K562 (cell line): ENCODE results near the gene AIG1. TPM values are rescaled to one million over a fixed set of nuclear protein-coding genes. Genes with fewer than 3 reads are reported as not detected.

ENCODE experiments used
- ATF1 ChIP-seq, 2 experiments: fragments of 450-650 bp in 1 of 2; IDR thresholded peaks; 2 replicates each; pipeline ENCODE4 v1.6.1; 2016; ENCODE audit warnings: missing compliant biosample characterization in 1 of 2, missing genetic modification characterization in 1 of 2
- ATF4 ChIP-seq: fragments of 450-650 bp; formaldehyde crosslinking; IDR thresholded peaks from 2 replicates; pipeline ENCODE4 v1.4.0; 2022; ENCODE audit warnings: mild to moderate bottlenecking, moderate library complexity
- CBX5 ChIP-seq: IDR thresholded peaks from 2 replicates; pipeline ENCODE4 v1.6.1; 2014; ENCODE audit warnings: low read depth, borderline replicate concordance
- CXXC5 ChIP-seq: fragments of 250-450 bp; sonication (Bioruptor Pico); IDR thresholded peaks from 2 replicates; pipeline ENCODE4 v1.8.0; 2022; ENCODE audit warnings: inconsistent platforms, mild to moderate bottlenecking, moderate library complexity
- ELF1 ChIP-seq: fragments of 200-800 bp; sonication (Bioruptor generic); IDR thresholded peaks from 2 replicates; pipeline ENCODE4 v1.6.1; 2016; ENCODE audit warnings: missing genetic modification characterization, missing compliant biosample characterization
- HIVEP1 ChIP-seq: fragments of 250-450 bp; sonication (Bioruptor Pico); IDR thresholded peaks from 2 replicates; pipeline ENCODE4 v1.4.0; 2020; ENCODE audit warnings: mild to moderate bottlenecking
- MBD2 ChIP-seq: sonication (generic); IDR thresholded peaks from 2 replicates; pipeline ENCODE4 v1.6.1; 2016; ENCODE audit warnings: low read depth, borderline replicate concordance
- MTA3 ChIP-seq: fragments of 450-650 bp; formaldehyde crosslinking; IDR thresholded peaks from 2 replicates; pipeline ENCODE4 v1.6.1; 2017; ENCODE audit warnings: mild to moderate bottlenecking, borderline replicate concordance
- NR2C1 ChIP-seq, 2 experiments: fragments of 450-650 bp; IDR thresholded peaks; 2 replicates each; pipeline ENCODE4 v1.6.1; 2017; ENCODE audit warnings: mild to moderate bottlenecking in 2 of 2, antibody characterized with exemption in 1 of 2, inconsistent platforms in 1 of 2, missing compliant biosample characterization in 1 of 2, missing genetic modification characterization in 1 of 2
- NR2C2 ChIP-seq, 2 experiments: fragments of 200-800 bp in 1 of 2; sonication (Bioruptor generic) in 1 of 2; sonication (generic) in 1 of 2; formaldehyde crosslinking in 1 of 2; IDR thresholded peaks; 2 replicates each; pipeline versions ENCODE4 v1.6.1 to v1.8.0; 2016 to 2022; ENCODE audit warnings: mild to moderate bottlenecking in 1 of 2, missing compliant biosample characterization in 1 of 2, missing genetic modification characterization in 1 of 2, missing genetic modification reagents in 1 of 2
- NR4A1 ChIP-seq, 2 experiments: fragments of 250-450 bp in 1 of 2; fragments of 450-650 bp in 1 of 2; sonication (Bioruptor Pico) in 1 of 2; IDR thresholded peaks; 2 replicates each; pipeline versions ENCODE4 v1.4.0 to v1.6.1; 2016 to 2020; ENCODE audit warnings: mild to moderate bottlenecking in 2 of 2, missing compliant biosample characterization in 1 of 2, missing genetic modification characterization in 1 of 2, moderate library complexity in 1 of 2
- TEAD2 ChIP-seq: fragments of 450-650 bp; IDR thresholded peaks from 2 replicates; pipeline ENCODE4 v1.6.1; 2016; ENCODE audit warnings: missing genetic modification characterization, control low read depth, missing compliant biosample characterization
- TOE1 ChIP-seq, 2 experiments: fragments of 450-650 bp in 1 of 2; sonication (generic) in 1 of 2; formaldehyde crosslinking in 1 of 2; IDR thresholded peaks; 2 replicates each; pipeline versions ENCODE4 v1.7.1 to v1.8.0; 2016 to 2022; ENCODE audit warnings: borderline replicate concordance in 2 of 2, mild to moderate bottlenecking in 2 of 2, antibody characterized with exemption in 1 of 2, inconsistent platforms in 1 of 2, low read depth in 1 of 2, missing genetic modification reagents in 1 of 2, moderate library complexity in 1 of 2
- TRIM24 ChIP-seq, 2 experiments: fragments of 450-650 bp; IDR thresholded peaks; 2 replicates each; pipeline ENCODE4 v1.6.1; 2016
- ZBTB26 ChIP-seq: fragments of 450-650 bp; formaldehyde crosslinking; IDR thresholded peaks from 2 replicates; pipeline ENCODE4 v1.4.0; 2022; ENCODE audit warnings: missing genetic modification characterization
- ZNF175 ChIP-seq: fragments of 200-800 bp; sonication (Bioruptor generic); IDR thresholded peaks from 2 replicates; pipeline ENCODE4 v1.6.1; 2016; ENCODE audit warnings: low read depth, mild to moderate bottlenecking, missing genetic modification characterization, missing compliant biosample characterization
- ZNF197 ChIP-seq: fragments of 200-800 bp; sonication (Bioruptor generic); IDR thresholded peaks from 2 replicates; pipeline ENCODE4 v1.6.1; 2016; ENCODE audit warnings: low read depth, missing genetic modification characterization, missing compliant biosample characterization
- ZNF23 ChIP-seq: fragments of 250-450 bp; sonication (Bioruptor Pico); IDR thresholded peaks from 2 replicates; pipeline ENCODE4 v1.4.0; 2020; ENCODE audit warnings: mild to moderate bottlenecking
- ZNF551 ChIP-seq: fragments of 250-450 bp; sonication (Bioruptor Pico); IDR thresholded peaks from 2 replicates; pipeline ENCODE4 v1.5.0; 2021; ENCODE audit warnings: mild to moderate bottlenecking, moderate library complexity
- ZNF830 ChIP-seq: fragments of 250-450 bp; sonication (Bioruptor Pico); IDR thresholded peaks from 2 replicates; pipeline ENCODE4 v1.5.0; 2021; ENCODE audit warnings: mild to moderate bottlenecking
- polyA plus RNA-seq, 8 experiments: library from polyadenylated mRNA; depleted of rRNA in 4 of 8; stranded (reverse) in 5 of 8; unstranded in 3 of 8; fragments of >200 nt; fragmentation: Nextera tagmentation in 2 of 8; fragmentation: Illumina TruSeq in 1 of 8; extraction: Ambion mirVana in 2 of 8; extraction: Trizol in 1 of 8; gene quantifications; 2 replicates each; pipeline versions ENCODE4 v1.2.1 to v1.2.3, GENCODE V29; 2011 to 2014; ENCODE audit warnings: inconsistent platforms in 1 of 8, missing spikeins in 1 of 8
- total RNA-seq, 7 experiments: library from RNA; depleted of rRNA in 6 of 7; stranded (reverse); fragments of >200 nt in 6 of 7; fragmentation: Illumina TruSeq in 2 of 7; extraction: Trizol in 2 of 7; gene quantifications; 2 replicates each; pipeline versions ENCODE4 v1.2.1 to v1.2.3, GENCODE V29; 2011 to 2021; ENCODE audit warnings: low replicate concordance in 1 of 7
- TF ChIP-seq, protein P1 (sequence below): fragments of 250-450 bp; sonication (Bioruptor Pico); IDR thresholded peaks from 2 replicates; pipeline ENCODE4 v1.8.0; 2022; ENCODE audit warnings: inconsistent platforms

The AIG1 gene
- total and polyA plus RNA-seq, 9 of the 15 experiments (the other 6 are each of a cell fraction or from before 2014, with no cell fraction given) = 74.8 to 333 (median 127) TPM

- TF ChIP-seq TRIM24 (IDR thresholded peaks at IDR 0.05) (peak; percentile 90 to 94), ZBTB26 (CRISPR knock-in tag) (0 out of 2 replicates have a peak, but pooled peaks have one; percentile 60), MTA3 (peak; percentile 26; the same call in 1 of the 2 replicates), ZNF830 (CRISPR knock-in tag) (peak; percentile 71; the same call in 1 of the 2 replicates), ELF1 (tag) (no peak), ZNF551 (CRISPR knock-in tag) (peak; percentile 37; the same call in 1 of the 2 replicates), ATF4 (CRISPR knock-in tag) (peak; percentile 73; the same call in 1 of the 2 replicates), TOE1 (IDR thresholded peaks at IDR 0.05; ENCODE audit: borderline replicate concordance) (peak; percentile 61; the same call in 1 of the 2 replicates), TOE1 (CRISPR knock-in tag; IDR thresholded peaks at IDR 0.05; ENCODE audit: borderline replicate concordance, low read depth) (no peak), HIVEP1 (CRISPR knock-in tag) (peak; percentile 79; the same call in 1 of the 2 replicates), NR4A1 (CRISPR knock-in tag; IDR thresholded peaks at IDR 0.05) (no peak; the same call in 1 of the 2 replicates), NR4A1 (tag; IDR thresholded peaks at IDR 0.05) (peak; percentile 87), CXXC5 (CRISPR knock-in tag) (peak; percentile 82), NR2C1 (IDR thresholded peaks at IDR 0.05) (peak; percentile 75), NR2C1 (tag; IDR thresholded peaks at IDR 0.05) (peak; percentile 91), ZNF175 (CRISPR knock-in tag) (peak; percentile 53; the same call in 1 of the 2 replicates), NR2C2 (CRISPR knock-in tag; IDR thresholded peaks at IDR 0.05) (peak; percentile 47; the same call in 1 of the 2 replicates), NR2C2 (tag; IDR thresholded peaks at IDR 0.05) (peak; percentile 91), TEAD2 (tag) (peak; percentile 70; the same call in 1 of the 2 replicates), CBX5 (peak; percentile 88), ZNF23 (CRISPR knock-in tag) (peak; percentile 81), ZNF197 (CRISPR knock-in tag) (peak; percentile 77), ATF1 (CRISPR knock-in tag; IDR thresholded peaks at IDR 0.05) (no peak), ATF1 (tag; IDR thresholded peaks at IDR 0.05) (peak; percentile 39; the same call in 1 of the 2 replicates), MBD2 (no peak)
- TF ChIP-seq, protein P1, sequence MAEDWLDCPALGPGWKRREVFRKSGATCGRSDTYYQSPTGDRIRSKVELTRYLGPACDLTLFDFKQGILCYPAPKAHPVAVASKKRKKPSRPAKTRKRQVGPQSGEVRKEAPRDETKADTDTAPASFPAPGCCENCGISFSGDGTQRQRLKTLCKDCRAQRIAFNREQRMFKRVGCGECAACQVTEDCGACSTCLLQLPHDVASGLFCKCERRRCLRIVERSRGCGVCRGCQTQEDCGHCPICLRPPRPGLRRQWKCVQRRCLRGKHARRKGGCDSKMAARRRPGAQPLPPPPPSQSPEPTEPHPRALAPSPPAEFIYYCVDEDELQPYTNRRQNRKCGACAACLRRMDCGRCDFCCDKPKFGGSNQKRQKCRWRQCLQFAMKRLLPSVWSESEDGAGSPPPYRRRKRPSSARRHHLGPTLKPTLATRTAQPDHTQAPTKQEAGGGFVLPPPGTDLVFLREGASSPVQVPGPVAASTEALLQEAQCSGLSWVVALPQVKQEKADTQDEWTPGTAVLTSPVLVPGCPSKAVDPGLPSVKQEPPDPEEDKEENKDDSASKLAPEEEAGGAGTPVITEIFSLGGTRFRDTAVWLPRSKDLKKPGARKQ = peak; percentile 40; the same call in 1 of the 2 replicates
Observed at GRCh38 chr6:143064951-143065683, 4.4 kb downstream of the AIG1 start (continued).
